Loucy (cell line): Measurements from ENCODE around the gene ARMC10.

Source experiments
- H2AFZ ChIP-seq: fragments of 200-600 bp; sonication (generic); 2 replicates; pipeline ENCODE4 v1.6.0; 2016; ENCODE audit warnings: antibody characterized with exemption, mild to moderate bottlenecking, low read length, moderate library complexity
- H3F3A ChIP-seq: fragments of 200-600 bp; 2 replicates; pipeline ENCODE4 v1.6.0; 2016; ENCODE audit warnings: antibody characterized with exemption, low read depth, mild to moderate bottlenecking
- H3K27me3 ChIP-seq: fragments of 200-600 bp; sonication (generic); 2 replicates; pipeline ENCODE4 v1.6.1; 2014; ENCODE audit warnings: low read length, mild to moderate bottlenecking; ENCODE audit not compliant: insufficient read depth, poor library complexity, severe bottlenecking
- H3K36me3 ChIP-seq: fragments of 200-600 bp; sonication (generic); 2 replicates; pipeline ENCODE4 v1.6.1; 2016; ENCODE audit warnings: low read length; ENCODE audit not compliant: insufficient read depth
- H3K4me1 ChIP-seq: fragments of 200-600 bp; sonication (generic); 2 replicates; pipeline ENCODE4 v1.5.1; 2014; ENCODE audit warnings: low read length, mild to moderate bottlenecking; ENCODE audit not compliant: insufficient read depth, poor library complexity, severe bottlenecking
- H3K4me2 ChIP-seq: fragments of 200-600 bp; sonication (generic); 2 replicates; pipeline ENCODE4 v1.6.0; 2014; ENCODE audit warnings: antibody characterized with exemption, low read length, low read depth, mild to moderate bottlenecking; ENCODE audit not compliant: poor library complexity, severe bottlenecking
- H3K4me3 ChIP-seq: fragments of 200-600 bp; sonication (generic); 2 replicates; pipeline ENCODE4 v1.5.1; 2014; ENCODE audit warnings: low read length, mild to moderate bottlenecking, mixed read lengths; ENCODE audit not compliant: poor library complexity, severe bottlenecking
- H3K79me2 ChIP-seq: fragments of 200-600 bp; sonication (generic); 2 replicates; pipeline ENCODE4 v1.6.1; 2014; ENCODE audit warnings: low read length; ENCODE audit not compliant: insufficient read depth
- H3K9ac ChIP-seq: fragments of 200-600 bp; sonication (generic); 2 replicates; pipeline ENCODE4 v1.6.0; 2014; ENCODE audit warnings: mild to moderate bottlenecking, low read depth, low read length, moderate library complexity; ENCODE audit not compliant: poor library complexity, severe bottlenecking
- H3K9me2 ChIP-seq: fragments of 200-600 bp; sonication (generic); replicated peaks from 2 replicates; pipeline ENCODE4 v1.6.1; 2016; ENCODE audit warnings: low read depth, low read length, mixed read lengths
- H3K9me3 ChIP-seq: fragments of 200-600 bp; sonication (generic); 2 replicates; pipeline ENCODE4 v1.6.1; 2014; ENCODE audit warnings: mild to moderate bottlenecking, antibody characterized with exemption, low read length, low read depth; ENCODE audit not compliant: insufficient read depth
- H4K20me1 ChIP-seq: fragments of 200-600 bp; sonication (generic); 2 replicates; pipeline ENCODE4 v1.6.0; 2014; ENCODE audit warnings: antibody characterized with exemption, low read length, mild to moderate bottlenecking; ENCODE audit not compliant: insufficient read depth, poor library complexity, severe bottlenecking
- CTCF ChIP-seq: fragments of 200-600 bp; sonication (generic); conservative IDR thresholded peaks from 2 replicates; pipeline ENCODE4 v1.5.1; 2014; ENCODE audit warnings: mild to moderate bottlenecking, antibody characterized with exemption, low read length
- EZH2phosphoT487 ChIP-seq: fragments of 200-600 bp; IDR thresholded peaks from 2 replicates; pipeline ENCODE4 v1.6.1; 2018; ENCODE audit warnings: antibody characterized with exemption, mild to moderate bottlenecking, moderate library complexity, borderline replicate concordance

Gene ARMC10

GRCh38 chr7:103074519-103075336 is at the start of gene ARMC10, which contains the start of gene FBXL13:
Gene ARMC10, plus strand, starts transcription at chr7:103075140. Its CDS starts 133 bp downstream, at chr7:103075273.
Gene FBXL13, minus strand, starts transcription at chr7:103074796.
- Histone ChIP-seq H3K9me2 (no peaks in the 10 kb centered on the region), H3K36me3 (no peaks in the 10 kb centered on the region), H3F3A (no peaks in the 10 kb centered on the region), H2AFZ (peak within 1 kb of the TSS; percentile 97), H3K9me3 (no peaks in the 10 kb centered on the region), H3K27me3 (no peaks in the 10 kb centered on the region), H3K4me1 (peaks cover 34% of the 10 kb centered on the region), H3K9ac (peak within 1 kb of the TSS; percentile 85), H3K4me2 (peak within 1 kb of the TSS; percentile 92), H4K20me1 (no peaks in the 10 kb centered on the region), H3K4me3 (peak within 1 kb of the TSS; percentile 88), H3K79me2 (peaks cover 24% of the 10 kb centered on the region)
- TF ChIP-seq CTCF: no peak
- TF ChIP-seq EZH2phosphoT487: no peak

GRCh38 chr7:103025341-103025740 is 49.6 kb upstream of the ARMC10 start:
- H4K20me1 ChIP-seq: no peaks in the 10 kb centered on the region
- H3K4me3 ChIP-seq: no peak overlapping the region
- H3K9ac ChIP-seq: no peak overlapping the region
- TF ChIP-seq EZH2phosphoT487 (no peak), CTCF (no peak)
- peak overlapping the region; percentile 22 for H3K4me2 ChIP-seq
- no peaks in the 10 kb centered on the region for H3K9me3 ChIP-seq
- H3K27me3 ChIP-seq: no peaks in the 10 kb centered on the region
- peaks cover 8% of the 10 kb centered on the region for H3K4me1 ChIP-seq
- H3F3A ChIP-seq: no peaks in the 10 kb centered on the region
- no peaks in the 10 kb centered on the region for H3K36me3 ChIP-seq
- H3K79me2 ChIP-seq: no peaks in the 10 kb centered on the region
- peak overlapping the region; percentile 30; the same call in 1 of the 2 replicates for H2AFZ ChIP-seq
- H3K9me2 ChIP-seq: no peaks in the 10 kb centered on the region

GRCh38 chr7:103031024-103031423 is 43.9 kb upstream of the ARMC10 start:
- Histone ChIP-seq H3K36me3 (no peaks in the 10 kb centered on the region), H3K4me1 (no peaks in the 10 kb centered on the region), H3K4me2 (no peak overlapping the region), H3K9ac (no peak overlapping the region), H3K9me2 (no peaks in the 10 kb centered on the region), H3F3A (no peaks in the 10 kb centered on the region), H4K20me1 (no peaks in the 10 kb centered on the region), H3K79me2 (no peaks in the 10 kb centered on the region), H3K9me3 (no peaks in the 10 kb centered on the region), H3K4me3 (no peak overlapping the region), H2AFZ (no peak overlapping the region), H3K27me3 (no peaks in the 10 kb centered on the region)
- no peak for TF ChIP-seq EZH2phosphoT487
- no peak for TF ChIP-seq CTCF
